ENCODE results near the gene NPLOC4. TPM values are rescaled to one million over a fixed set of nuclear protein-coding genes. Genes with fewer than 3 reads are reported as not detected.

NPLOC4 gene
- total and polyA plus RNA-seq, 2 of the 8 experiments (the other 6 are each of a cell fraction or from before 2014, with no cell fraction given) = 70.7 to 92.7 TPM

DNA sequence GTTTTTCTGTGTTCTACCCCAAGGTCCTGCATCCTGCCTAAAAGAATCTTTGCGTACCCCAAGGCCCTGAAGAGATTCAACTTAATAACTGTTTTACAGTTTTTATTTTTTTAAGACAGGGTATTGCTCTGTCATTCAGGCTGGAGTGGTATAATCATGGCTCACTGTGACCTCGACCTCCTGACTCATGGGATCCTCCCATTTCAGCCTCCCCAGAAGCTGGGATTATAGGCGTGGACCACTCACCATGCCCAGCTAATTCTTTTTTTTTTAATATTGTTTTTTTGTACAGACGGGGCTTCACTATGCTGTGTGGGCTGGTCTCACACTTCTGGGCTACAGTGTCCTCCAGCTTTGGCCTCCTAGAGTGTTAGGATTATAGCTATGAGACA is 75.4 kb downstream of the NPLOC4 start (continued):
- no peak for TF ChIP-seq CTCF (IDR thresholded peaks at IDR 0.05; ENCODE audit: control extremely low read depth in 1 of 3, insufficient read depth in 1 of 3, low read depth in 1 of 3, low read length in 3 of 3)
- no peak for TF ChIP-seq MAX (IDR thresholded peaks at IDR 0.05)
- TF ChIP-seq EP300 (IDR thresholded peaks at IDR 0.05; ENCODE audit: borderline replicate concordance in 1 of 2, low read depth in 2 of 2, low read length in 2 of 2) = no peak
- no peak for TF ChIP-seq GTF2F1 (IDR thresholded peaks at IDR 0.05; ENCODE audit: borderline replicate concordance, low read depth, low read length)
- TF ChIP-seq HDAC2 (IDR thresholded peaks at IDR 0.05; ENCODE audit: borderline replicate concordance in 1 of 2, low read depth in 2 of 2, low read length in 2 of 2) = no peak
- no peak for TF ChIP-seq SRF (IDR thresholded peaks at IDR 0.05; ENCODE audit: low read depth, low read length)
- no peak for TF ChIP-seq GABPA (IDR thresholded peaks at IDR 0.05; ENCODE audit: borderline replicate concordance, insufficient read depth, low read length)
- TF ChIP-seq SIRT6 (IDR thresholded peaks at IDR 0.05; ENCODE audit: low read length) = no peak

All from H1 (cell line).